HEK293 (cell line): Measurements from ENCODE around the gene GAB3.

Experiments
- KLF9 ChIP-seq: fragments of 450-650 bp; formaldehyde crosslinking; IDR thresholded peaks from 2 replicates; pipeline ENCODE4 v1.5.1; 2016; ENCODE audit warnings: missing biosample characterization, missing genetic modification characterization, low read depth
- MYNN ChIP-seq: fragments of 450-650 bp; formaldehyde crosslinking; IDR thresholded peaks from 2 replicates; pipeline ENCODE4 v1.5.1; 2016; ENCODE audit warnings: missing biosample characterization, missing genetic modification characterization, borderline replicate concordance
- SALL2 ChIP-seq: fragments of 450-650 bp; formaldehyde crosslinking; IDR thresholded peaks from 2 replicates; pipeline ENCODE4 v1.5.0; 2017; ENCODE audit warnings: missing biosample characterization, mild to moderate bottlenecking, missing genetic modification characterization, borderline replicate concordance
- SP2 ChIP-seq: fragments of 450-650 bp; formaldehyde crosslinking; IDR thresholded peaks from 2 replicates; pipeline ENCODE4 v1.5.1; 2016; ENCODE audit warnings: missing biosample characterization, missing genetic modification characterization
- YY2 ChIP-seq: fragments of 450-650 bp; formaldehyde crosslinking; IDR thresholded peaks from 2 replicates; pipeline ENCODE4 v1.5.1; 2016; ENCODE audit warnings: missing biosample characterization, missing genetic modification characterization
- ZBTB48 ChIP-seq: fragments of 450-650 bp; formaldehyde crosslinking; IDR thresholded peaks from 2 replicates; pipeline ENCODE4 v1.5.1; 2016; ENCODE audit warnings: missing biosample characterization, missing genetic modification characterization
- ZNF202 ChIP-seq: fragments of 450-650 bp; formaldehyde crosslinking; IDR thresholded peaks from 2 replicates; pipeline ENCODE4 v1.5.1; 2016; ENCODE audit warnings: missing biosample characterization, missing genetic modification characterization, borderline replicate concordance
- ZNF214 ChIP-seq: fragments of 450-650 bp; formaldehyde crosslinking; IDR thresholded peaks from 2 replicates; pipeline ENCODE4 v1.5.1; 2017; ENCODE audit warnings: missing biosample characterization, mild to moderate bottlenecking, missing genetic modification characterization, borderline replicate concordance
- ZNF366 ChIP-seq: fragments of 450-650 bp; formaldehyde crosslinking; conservative IDR thresholded peaks from 2 replicates; pipeline ENCODE4 v1.5.1; 2016; ENCODE audit warnings: missing biosample characterization, missing genetic modification characterization
- ZNF560 ChIP-seq: fragments of 450-650 bp; formaldehyde crosslinking; IDR thresholded peaks from 2 replicates; pipeline ENCODE4 v1.5.1; 2017; ENCODE audit warnings: missing biosample characterization, missing genetic modification characterization, borderline replicate concordance
- ZNF664 ChIP-seq: fragments of 450-650 bp; formaldehyde crosslinking; IDR thresholded peaks from 2 replicates; pipeline ENCODE4 v1.5.1; 2016; ENCODE audit warnings: missing biosample characterization, missing genetic modification characterization
- ZNF677 ChIP-seq: fragments of 450-650 bp; IDR thresholded peaks from 2 replicates; pipeline ENCODE4 v1.5.0; 2018; ENCODE audit warnings: missing biosample characterization, mild to moderate bottlenecking, missing genetic modification characterization, moderate library complexity
- ZNF776 ChIP-seq: fragments of 450-650 bp; formaldehyde crosslinking; IDR thresholded peaks from 2 replicates; pipeline ENCODE4 v1.5.0; 2017; ENCODE audit warnings: missing biosample characterization, missing genetic modification characterization, borderline replicate concordance
- ZNF792 ChIP-seq: fragments of 450-650 bp; formaldehyde crosslinking; IDR thresholded peaks from 2 replicates; pipeline ENCODE4 v1.5.1; 2016; ENCODE audit warnings: missing biosample characterization, missing genetic modification characterization
- TF ChIP-seq, protein P1 (sequence below): fragments of 450-650 bp; IDR thresholded peaks from 2 replicates; pipeline ENCODE4 v1.5.1; 2018; ENCODE audit warnings: missing biosample characterization, missing genetic modification characterization
- TF ChIP-seq, protein P2 (sequence below): fragments of 450-650 bp; formaldehyde crosslinking; IDR thresholded peaks from 2 replicates; pipeline ENCODE4 v1.5.1; 2017; ENCODE audit warnings: missing biosample characterization, missing genetic modification characterization
- TF ChIP-seq, protein P3 (sequence below): fragments of 450-650 bp; formaldehyde crosslinking; IDR thresholded peaks from 2 replicates; pipeline ENCODE4; 2016; ENCODE audit warnings: missing biosample characterization, missing genetic modification characterization
- TF ChIP-seq, protein P4 (sequence below): fragments of 450-650 bp; formaldehyde crosslinking; IDR thresholded peaks from 2 replicates; pipeline ENCODE4 v1.5.1; 2016; ENCODE audit warnings: missing biosample characterization, missing genetic modification characterization, low read depth
- TF ChIP-seq, protein P5 (sequence below): fragments of 450-650 bp; formaldehyde crosslinking; IDR thresholded peaks from 2 replicates; pipeline ENCODE4 v1.5.1; 2016; ENCODE audit warnings: missing biosample characterization, missing genetic modification characterization
- TF ChIP-seq, protein P6 (sequence below): fragments of 450-650 bp; formaldehyde crosslinking; IDR thresholded peaks from 2 replicates; pipeline ENCODE4 v1.5.1; 2016; ENCODE audit warnings: missing biosample characterization, missing genetic modification characterization
- TF ChIP-seq, protein P7 (sequence below): fragments of 450-650 bp; formaldehyde crosslinking; IDR thresholded peaks from 2 replicates; pipeline ENCODE4 v1.5.1; 2016; ENCODE audit warnings: missing biosample characterization, missing genetic modification characterization
- TF ChIP-seq, protein P8 (sequence below): fragments of 450-650 bp; formaldehyde crosslinking; IDR thresholded peaks from 2 replicates; pipeline ENCODE4 v1.5.1; 2016; ENCODE audit warnings: missing biosample characterization, missing genetic modification characterization
- TF ChIP-seq, protein P9 (sequence below): fragments of 450-650 bp; formaldehyde crosslinking; optimal IDR thresholded peaks from 2 replicates; pipeline ENCODE3; 2016; ENCODE audit warnings: missing biosample characterization, mild to moderate bottlenecking, missing genetic modification characterization

GAB3 gene

DNA sequence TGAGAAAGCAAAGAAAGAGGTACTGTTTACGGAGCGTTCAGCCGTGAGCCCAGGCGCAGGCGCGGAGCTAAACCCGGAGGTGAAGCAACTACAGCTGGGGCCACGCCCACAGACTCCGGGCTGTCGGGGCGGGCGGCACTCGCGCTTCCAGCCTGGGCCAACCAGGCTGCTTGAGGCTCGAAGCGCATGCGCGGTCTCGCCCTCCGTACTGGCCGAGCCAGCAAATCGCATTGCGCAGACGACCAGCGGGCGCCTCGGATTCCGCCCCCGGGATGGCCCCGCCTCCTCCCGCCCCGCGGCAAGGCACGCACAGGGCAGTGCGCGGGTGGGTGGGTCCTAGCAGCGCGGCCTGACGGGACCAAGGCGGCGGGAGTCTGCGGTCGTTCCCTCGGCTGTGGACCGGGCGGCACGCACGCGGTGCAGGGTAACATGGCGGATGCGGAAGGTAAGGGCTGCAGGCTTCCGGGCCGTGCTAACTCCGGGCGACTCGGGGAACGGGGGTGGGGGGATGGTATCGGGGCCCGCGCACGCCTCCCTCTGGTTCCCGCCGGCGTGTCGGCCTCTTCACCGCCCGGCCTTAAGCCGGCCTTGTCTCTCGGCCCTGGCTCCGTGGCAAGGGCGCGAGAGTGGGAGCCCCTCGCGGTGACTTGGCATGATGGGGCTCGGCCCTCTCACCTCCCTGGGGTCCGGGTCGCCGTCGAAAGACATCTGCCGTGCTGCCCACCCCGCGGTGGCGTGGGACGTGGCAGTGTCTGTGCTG lies 11.8 kb upstream of the GAB3 start, which contains the start of gene DKC1 (continued):
- TF ChIP-seq, protein P1, sequence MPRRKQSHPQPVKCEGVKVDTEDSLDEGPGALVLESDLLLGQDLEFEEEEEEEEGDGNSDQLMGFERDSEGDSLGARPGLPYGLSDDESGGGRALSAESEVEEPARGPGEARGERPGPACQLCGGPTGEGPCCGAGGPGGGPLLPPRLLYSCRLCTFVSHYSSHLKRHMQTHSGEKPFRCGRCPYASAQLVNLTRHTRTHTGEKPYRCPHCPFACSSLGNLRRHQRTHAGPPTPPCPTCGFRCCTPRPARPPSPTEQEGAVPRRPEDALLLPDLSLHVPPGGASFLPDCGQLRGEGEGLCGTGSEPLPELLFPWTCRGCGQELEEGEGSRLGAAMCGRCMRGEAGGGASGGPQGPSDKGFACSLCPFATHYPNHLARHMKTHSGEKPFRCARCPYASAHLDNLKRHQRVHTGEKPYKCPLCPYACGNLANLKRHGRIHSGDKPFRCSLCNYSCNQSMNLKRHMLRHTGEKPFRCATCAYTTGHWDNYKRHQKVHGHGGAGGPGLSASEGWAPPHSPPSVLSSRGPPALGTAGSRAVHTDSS (tag by site-specific recombination) = no peak
- TF ChIP-seq, protein P2, sequence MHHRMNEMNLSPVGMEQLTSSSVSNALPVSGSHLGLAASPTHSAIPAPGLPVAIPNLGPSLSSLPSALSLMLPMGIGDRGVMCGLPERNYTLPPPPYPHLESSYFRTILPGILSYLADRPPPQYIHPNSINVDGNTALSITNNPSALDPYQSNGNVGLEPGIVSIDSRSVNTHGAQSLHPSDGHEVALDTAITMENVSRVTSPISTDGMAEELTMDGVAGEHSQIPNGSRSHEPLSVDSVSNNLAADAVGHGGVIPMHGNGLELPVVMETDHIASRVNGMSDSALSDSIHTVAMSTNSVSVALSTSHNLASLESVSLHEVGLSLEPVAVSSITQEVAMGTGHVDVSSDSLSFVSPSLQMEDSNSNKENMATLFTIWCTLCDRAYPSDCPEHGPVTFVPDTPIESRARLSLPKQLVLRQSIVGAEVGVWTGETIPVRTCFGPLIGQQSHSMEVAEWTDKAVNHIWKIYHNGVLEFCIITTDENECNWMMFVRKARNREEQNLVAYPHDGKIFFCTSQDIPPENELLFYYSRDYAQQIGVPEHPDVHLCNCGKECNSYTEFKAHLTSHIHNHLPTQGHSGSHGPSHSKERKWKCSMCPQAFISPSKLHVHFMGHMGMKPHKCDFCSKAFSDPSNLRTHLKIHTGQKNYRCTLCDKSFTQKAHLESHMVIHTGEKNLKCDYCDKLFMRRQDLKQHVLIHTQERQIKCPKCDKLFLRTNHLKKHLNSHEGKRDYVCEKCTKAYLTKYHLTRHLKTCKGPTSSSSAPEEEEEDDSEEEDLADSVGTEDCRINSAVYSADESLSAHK (tag by site-specific recombination) = no peak
- TF ChIP-seq, protein P3, sequence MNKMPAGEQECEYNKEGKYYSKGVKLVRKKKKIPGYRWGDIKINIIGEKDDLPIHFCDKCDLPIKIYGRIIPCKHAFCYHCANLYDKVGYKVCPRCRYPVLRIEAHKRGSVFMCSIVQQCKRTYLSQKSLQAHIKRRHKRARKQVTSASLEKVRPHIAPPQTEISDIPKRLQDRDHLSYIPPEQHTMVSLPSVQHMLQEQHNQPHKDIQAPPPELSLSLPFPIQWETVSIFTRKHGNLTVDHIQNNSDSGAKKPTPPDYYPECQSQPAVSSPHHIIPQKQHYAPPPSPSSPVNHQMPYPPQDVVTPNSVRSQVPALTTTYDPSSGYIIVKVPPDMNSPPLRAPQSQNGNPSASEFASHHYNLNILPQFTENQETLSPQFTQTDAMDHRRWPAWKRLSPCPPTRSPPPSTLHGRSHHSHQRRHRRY (tag by site-specific recombination) = no peak
- TF ChIP-seq ZBTB48 (tag by site-specific recombination) (peak; percentile 24; the same call in 1 of the 2 replicates), ZNF664 (tag by site-specific recombination) (no peak), ZNF366 (tag by site-specific recombination) (no peak), MYNN (no peak), ZNF202 (no peak), SALL2 (tag by site-specific recombination) (no peak), YY2 (tag by site-specific recombination) (peak; percentile 66), ZNF560 (tag by site-specific recombination) (no peak), ZNF792 (no peak), KLF9 (tag by site-specific recombination) (peak; percentile 98), ZNF214 (no peak), ZNF677 (tag by site-specific recombination) (no peak), ZNF776 (no peak), SP2 (tag by site-specific recombination) (peak; percentile 99)
- TF ChIP-seq, protein P4, sequence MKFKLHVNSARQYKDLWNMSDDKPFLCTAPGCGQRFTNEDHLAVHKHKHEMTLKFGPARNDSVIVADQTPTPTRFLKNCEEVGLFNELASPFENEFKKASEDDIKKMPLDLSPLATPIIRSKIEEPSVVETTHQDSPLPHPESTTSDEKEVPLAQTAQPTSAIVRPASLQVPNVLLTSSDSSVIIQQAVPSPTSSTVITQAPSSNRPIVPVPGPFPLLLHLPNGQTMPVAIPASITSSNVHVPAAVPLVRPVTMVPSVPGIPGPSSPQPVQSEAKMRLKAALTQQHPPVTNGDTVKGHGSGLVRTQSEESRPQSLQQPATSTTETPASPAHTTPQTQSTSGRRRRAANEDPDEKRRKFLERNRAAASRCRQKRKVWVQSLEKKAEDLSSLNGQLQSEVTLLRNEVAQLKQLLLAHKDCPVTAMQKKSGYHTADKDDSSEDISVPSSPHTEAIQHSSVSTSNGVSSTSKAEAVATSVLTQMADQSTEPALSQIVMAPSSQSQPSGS = no peak
- TF ChIP-seq, protein P5, sequence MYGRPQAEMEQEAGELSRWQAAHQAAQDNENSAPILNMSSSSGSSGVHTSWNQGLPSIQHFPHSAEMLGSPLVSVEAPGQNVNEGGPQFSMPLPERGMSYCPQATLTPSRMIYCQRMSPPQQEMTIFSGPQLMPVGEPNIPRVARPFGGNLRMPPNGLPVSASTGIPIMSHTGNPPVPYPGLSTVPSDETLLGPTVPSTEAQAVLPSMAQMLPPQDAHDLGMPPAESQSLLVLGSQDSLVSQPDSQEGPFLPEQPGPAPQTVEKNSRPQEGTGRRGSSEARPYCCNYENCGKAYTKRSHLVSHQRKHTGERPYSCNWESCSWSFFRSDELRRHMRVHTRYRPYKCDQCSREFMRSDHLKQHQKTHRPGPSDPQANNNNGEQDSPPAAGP (tag by site-specific recombination) = no peak
- TF ChIP-seq, protein P6, sequence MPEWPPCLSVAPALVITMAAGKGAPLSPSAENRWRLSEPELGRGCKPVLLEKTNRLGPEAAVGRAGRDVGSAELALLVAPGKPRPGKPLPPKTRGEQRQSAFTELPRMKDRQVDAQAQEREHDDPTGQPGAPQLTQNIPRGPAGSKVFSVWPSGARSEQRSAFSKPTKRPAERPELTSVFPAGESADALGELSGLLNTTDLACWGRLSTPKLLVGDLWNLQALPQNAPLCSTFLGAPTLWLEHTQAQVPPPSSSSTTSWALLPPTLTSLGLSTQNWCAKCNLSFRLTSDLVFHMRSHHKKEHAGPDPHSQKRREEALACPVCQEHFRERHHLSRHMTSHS (tag by site-specific recombination) = no peak
- TF ChIP-seq, protein P7, sequence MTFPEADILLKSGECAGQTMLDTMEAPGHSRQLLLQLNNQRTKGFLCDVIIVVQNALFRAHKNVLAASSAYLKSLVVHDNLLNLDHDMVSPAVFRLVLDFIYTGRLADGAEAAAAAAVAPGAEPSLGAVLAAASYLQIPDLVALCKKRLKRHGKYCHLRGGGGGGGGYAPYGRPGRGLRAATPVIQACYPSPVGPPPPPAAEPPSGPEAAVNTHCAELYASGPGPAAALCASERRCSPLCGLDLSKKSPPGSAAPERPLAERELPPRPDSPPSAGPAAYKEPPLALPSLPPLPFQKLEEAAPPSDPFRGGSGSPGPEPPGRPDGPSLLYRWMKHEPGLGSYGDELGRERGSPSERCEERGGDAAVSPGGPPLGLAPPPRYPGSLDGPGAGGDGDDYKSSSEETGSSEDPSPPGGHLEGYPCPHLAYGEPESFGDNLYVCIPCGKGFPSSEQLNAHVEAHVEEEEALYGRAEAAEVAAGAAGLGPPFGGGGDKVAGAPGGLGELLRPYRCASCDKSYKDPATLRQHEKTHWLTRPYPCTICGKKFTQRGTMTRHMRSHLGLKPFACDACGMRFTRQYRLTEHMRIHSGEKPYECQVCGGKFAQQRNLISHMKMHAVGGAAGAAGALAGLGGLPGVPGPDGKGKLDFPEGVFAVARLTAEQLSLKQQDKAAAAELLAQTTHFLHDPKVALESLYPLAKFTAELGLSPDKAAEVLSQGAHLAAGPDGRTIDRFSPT (tag by site-specific recombination) = peak; percentile 41; the same call in 1 of the 2 replicates
- TF ChIP-seq, protein P8, sequence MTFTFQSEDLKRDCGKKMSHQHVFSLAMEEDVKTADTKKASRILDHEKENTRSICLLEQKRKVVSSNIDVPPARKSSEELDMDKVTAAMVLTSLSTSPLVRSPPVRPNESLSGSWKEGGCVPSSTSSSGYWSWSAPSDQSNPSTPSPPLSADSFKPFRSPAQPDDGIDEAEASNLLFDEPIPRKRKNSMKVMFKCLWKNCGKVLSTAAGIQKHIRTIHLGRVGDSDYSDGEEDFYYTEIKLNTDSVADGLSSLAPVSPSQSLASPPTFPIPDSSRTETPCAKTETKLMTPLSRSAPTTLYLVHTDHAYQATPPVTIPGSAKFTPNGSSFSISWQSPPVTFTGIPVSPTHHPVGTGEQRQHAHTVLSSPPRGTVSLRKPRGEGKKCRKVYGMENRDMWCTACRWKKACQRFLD = peak; percentile 49; the same call in 1 of the 2 replicates
- TF ChIP-seq, protein P9, sequence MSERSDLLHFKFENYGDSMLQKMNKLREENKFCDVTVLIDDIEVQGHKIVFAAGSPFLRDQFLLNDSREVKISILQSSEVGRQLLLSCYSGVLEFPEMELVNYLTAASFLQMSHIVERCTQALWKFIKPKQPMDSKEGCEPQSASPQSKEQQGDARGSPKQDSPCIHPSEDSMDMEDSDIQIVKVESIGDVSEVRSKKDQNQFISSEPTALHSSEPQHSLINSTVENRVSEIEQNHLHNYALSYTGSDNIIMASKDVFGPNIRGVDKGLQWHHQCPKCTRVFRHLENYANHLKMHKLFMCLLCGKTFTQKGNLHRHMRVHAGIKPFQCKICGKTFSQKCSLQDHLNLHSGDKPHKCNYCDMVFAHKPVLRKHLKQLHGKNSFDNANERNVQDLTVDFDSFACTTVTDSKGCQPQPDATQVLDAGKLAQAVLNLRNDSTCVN (tag by site-specific recombination) = peak; percentile 90
